ENCODE data around the gene SFXN5.

The SFXN5 gene

DNA sequence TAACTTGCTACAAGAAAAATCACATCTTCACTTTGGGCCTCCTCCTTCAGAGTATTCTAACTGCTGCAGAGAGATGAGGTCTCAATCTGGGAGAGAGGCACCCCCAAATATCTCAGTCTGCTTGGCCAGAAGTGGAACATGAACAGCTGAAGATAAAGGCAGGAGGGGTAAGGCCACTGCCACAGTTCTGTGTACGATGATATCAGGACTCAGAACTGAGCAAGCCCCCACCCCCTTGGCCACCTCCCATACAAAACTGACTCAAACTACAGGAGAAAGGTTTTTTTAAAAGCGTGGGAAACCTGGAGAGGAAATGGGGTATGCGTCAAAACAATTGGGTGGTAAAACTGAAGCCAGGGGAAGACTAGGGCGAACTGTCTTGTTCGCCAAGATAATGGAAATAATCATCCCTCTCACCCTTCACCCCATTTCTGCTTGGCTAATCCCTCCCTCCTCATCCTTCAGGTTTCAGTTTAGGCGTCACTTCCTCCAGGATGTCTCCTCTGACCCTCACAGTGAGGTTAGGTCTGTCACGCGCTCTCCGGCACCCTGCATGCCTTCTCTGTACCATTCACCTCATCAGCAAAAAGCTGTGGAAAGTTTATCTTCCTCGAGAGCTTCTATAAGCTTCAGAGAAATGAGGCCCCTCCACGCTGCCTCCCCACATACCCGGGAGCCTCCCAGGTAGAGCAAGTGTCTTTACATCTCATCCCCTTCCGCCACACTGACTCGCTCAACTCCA is 64.4 kb downstream of the SFXN5 start:
- DNase-seq (ENCODE audit: extremely low read depth, insufficient read length), result no peak
- Histone ChIP-seq H3K36me3 (ENCODE audit: control insufficient read depth, insufficient read depth, low read length) (no peaks in the 10 kb centered on the region), H3K27me3 (replicated peaks; ENCODE audit: control insufficient read depth, insufficient read depth, low read length) (no peaks in the 10 kb centered on the region), H3K4me3 (replicated peaks; ENCODE audit: low read depth, low read length) (no peak overlapping the region)
- no peak for TF ChIP-seq CTCF (IDR thresholded peaks at IDR 0.05; ENCODE audit: insufficient read depth, low read length, poor library complexity, severe bottlenecking)

DNA sequence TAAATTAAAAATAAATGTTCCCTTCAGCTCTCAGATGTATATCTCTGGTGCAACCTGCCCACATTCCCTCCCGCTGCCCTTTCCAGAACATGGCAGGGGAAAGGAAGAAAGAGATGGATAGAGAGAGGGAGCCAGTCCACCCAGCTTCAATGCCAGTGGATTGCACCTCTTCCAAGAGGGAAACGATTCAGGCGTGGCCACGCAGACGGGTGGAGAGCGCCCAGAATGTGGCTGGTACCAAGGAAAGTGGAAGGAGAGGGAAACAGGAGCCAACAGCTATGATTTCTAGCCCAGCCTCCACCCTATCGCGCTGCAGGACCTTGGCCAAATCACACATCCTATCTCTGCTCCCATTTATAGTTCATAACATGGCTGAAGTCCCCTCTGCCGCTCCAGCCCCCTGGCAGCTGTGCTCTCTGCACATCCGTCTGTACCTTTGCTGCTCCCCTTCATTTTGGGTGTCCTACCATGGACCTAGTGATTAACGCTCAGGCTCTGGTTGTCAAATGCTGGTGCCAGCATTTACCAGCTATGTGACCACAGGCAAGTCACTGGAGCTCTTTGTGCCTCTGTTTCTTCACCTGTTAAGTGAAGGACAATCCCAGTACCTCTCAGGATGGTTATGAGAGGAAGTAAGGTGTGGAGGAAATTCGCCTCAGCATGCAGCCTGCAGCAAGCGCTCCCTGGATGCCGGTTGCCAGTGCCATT is 66.5 kb downstream of the SFXN5 start:
- H3K27me3 ChIP-seq (replicated peaks; ENCODE audit: control insufficient read depth, insufficient read depth, low read length), result no peaks in the 10 kb centered on the region
- no peak overlapping the region for H3K4me3 ChIP-seq (replicated peaks; ENCODE audit: low read depth, low read length)
- no peak for DNase-seq (ENCODE audit: extremely low read depth, insufficient read length)
- no peak for TF ChIP-seq CTCF (IDR thresholded peaks at IDR 0.05; ENCODE audit: insufficient read depth, low read length, poor library complexity, severe bottlenecking)
- H3K36me3 ChIP-seq (ENCODE audit: control insufficient read depth, insufficient read depth, low read length), result no peaks in the 10 kb centered on the region

DNA sequence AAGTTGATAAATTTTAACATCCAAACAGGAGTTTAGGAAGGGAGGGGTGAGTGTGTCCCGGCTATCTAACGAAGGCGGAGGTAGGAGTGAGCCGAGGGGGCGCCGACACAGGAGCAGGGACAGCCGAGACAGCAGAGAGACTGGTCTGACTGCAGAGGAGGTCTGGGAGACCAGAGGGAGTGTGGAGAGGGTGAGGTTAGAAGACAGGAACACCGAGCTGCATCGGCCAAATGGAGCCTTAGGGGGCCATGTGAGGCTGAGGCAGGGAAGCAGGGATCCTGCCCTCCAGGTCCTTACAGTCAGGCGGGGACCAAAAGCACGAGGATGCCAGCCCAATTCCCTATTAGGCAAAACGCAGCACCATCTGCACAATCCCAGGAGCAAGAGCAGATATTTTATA is 67.0 kb downstream of the SFXN5 start:
- Histone ChIP-seq H3K36me3 (ENCODE audit: control insufficient read depth, insufficient read depth, low read length) (no peaks in the 10 kb centered on the region), H3K27me3 (replicated peaks; ENCODE audit: control insufficient read depth, insufficient read depth, low read length) (no peaks in the 10 kb centered on the region), H3K4me3 (replicated peaks; ENCODE audit: low read depth, low read length) (no peak overlapping the region)
- TF ChIP-seq CTCF (IDR thresholded peaks at IDR 0.05; ENCODE audit: insufficient read depth, low read length, poor library complexity, severe bottlenecking), result no peak
- DNase-seq (ENCODE audit: extremely low read depth, insufficient read length), result no peak

GRCh38 chr2:73003027-73003426 is 68.5 kb downstream of the SFXN5 start:
- DNase-seq (ENCODE audit: extremely low read depth, insufficient read length), result no peak
- Histone ChIP-seq H3K36me3 (ENCODE audit: control insufficient read depth, insufficient read depth, low read length) (no peaks in the 10 kb centered on the region), H3K27me3 (replicated peaks; ENCODE audit: control insufficient read depth, insufficient read depth, low read length) (no peaks in the 10 kb centered on the region), H3K4me3 (replicated peaks; ENCODE audit: low read depth, low read length) (no peak overlapping the region)
- no peak for TF ChIP-seq CTCF (IDR thresholded peaks at IDR 0.05; ENCODE audit: insufficient read depth, low read length, poor library complexity, severe bottlenecking)

DNA sequence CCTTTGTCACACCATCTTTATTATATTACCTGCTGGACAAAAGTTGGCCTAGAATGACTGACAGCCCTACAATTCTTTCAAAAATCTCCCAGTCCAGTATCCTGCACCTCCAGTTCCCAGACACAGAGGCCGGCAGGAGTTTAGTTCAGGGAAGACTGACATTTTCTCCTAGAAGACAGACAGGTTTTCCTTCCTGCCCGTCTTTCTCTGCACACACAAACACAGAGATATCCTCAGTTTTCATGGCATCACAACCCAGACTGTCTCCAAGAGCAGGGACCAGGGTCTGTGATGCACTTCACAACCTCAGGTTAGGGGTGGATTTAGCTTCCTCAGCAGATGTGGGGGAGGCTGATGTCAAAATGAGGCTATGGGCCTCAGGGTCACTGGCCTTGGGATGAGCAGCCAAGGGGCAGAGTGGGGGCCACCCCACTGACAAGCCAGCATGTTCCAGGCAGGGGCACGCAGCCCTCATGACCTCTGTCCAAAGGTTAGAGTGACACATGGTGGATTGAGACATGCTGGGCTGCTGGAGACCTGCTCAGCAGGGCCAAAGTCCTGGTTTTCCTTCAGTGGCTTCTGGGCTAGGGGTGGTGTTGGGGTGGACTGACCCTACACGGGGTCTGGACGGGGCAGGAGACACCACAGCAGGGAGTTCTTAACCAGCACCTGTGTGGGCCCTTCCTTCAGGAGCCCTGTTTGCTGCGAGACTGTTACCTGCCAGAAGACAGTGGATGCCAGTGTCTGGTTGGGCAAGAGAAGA is 70.5 kb downstream of the SFXN5 start:
- no peak overlapping the region for H3K4me3 ChIP-seq (replicated peaks; ENCODE audit: low read depth, low read length)
- no peaks in the 10 kb centered on the region for H3K27me3 ChIP-seq (replicated peaks; ENCODE audit: control insufficient read depth, insufficient read depth, low read length)
- no peaks in the 10 kb centered on the region for H3K36me3 ChIP-seq (ENCODE audit: control insufficient read depth, insufficient read depth, low read length)
- no peak for DNase-seq (ENCODE audit: extremely low read depth, insufficient read length)
- TF ChIP-seq CTCF (IDR thresholded peaks at IDR 0.05; ENCODE audit: insufficient read depth, low read length, poor library complexity, severe bottlenecking), result no peak

All from GM06990 (cell line).